Daoy (cell line): ENCODE measurements around the gene SPRR2B. TPM values are rescaled to one million over a fixed set of nuclear protein-coding genes. Genes with fewer than 3 reads are reported as not detected.
"Not testable (repeated sequence)": the region's sequence is repeated elsewhere in the genome, so short reads cannot be mapped to it uniquely, and the experiment has no call there.

Experiments used
- DNase-seq: peaks from one replicate; pipeline ENCODE4 v3.0.0-alpha.2; 2015; ENCODE audit warnings: low read depth
- total RNA-seq: library from RNA; depleted of rRNA; stranded (reverse); fragments of >200 nt; shearing (Covaris generic); gene quantifications from 2 replicates; pipeline ENCODE4 v1.2.3, GENCODE V29; 2014; rRNA removed

The SPRR2B gene
- not detected in 2 replicates for total RNA-seq

DNA sequence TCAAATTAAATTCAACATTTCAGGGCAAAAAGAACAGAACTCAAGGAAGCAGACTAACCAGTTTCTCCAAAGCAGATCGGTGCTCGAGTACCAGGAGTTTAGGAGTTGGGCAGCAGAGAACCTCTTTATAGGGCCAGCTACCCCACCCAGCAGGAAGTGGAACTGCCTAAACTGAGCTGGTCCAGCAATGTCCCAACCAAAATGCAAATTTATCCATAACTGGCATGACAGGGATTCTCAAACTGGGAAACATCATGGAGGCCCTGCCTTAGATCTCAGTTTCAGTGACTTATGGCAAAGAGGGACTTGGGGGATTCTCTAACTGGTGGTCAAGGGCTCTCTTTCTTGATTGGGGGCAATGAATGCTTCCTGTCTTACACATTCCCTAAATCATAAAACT, at the start of gene SPRR2B:
Gene SPRR2B (minus strand): TSS at position 101 of the 400 bp plus-strand sequence. CDS start 772 bp downstream, outside the sequence.
- no peak for DNase-seq

DNA sequence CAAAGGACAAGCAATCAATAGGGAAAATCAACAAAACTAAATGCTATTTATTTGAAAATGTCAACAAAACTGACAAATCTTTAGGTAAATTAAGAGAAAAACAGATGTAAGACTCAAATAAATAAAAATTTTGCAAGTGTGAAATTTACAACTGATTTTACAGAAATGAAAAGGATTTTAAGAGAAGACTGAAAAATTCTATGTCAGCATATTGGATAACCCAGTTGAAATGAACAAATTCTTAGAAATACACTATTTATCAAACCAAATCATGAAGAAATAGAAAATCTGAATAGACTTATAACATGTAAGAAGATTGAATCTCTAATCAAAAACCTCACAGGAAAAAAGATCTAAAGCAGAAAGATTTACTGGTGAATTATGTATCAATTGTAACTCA, 49.5 kb upstream of the SPRR2B start:
- DNase-seq = no peak

DNA sequence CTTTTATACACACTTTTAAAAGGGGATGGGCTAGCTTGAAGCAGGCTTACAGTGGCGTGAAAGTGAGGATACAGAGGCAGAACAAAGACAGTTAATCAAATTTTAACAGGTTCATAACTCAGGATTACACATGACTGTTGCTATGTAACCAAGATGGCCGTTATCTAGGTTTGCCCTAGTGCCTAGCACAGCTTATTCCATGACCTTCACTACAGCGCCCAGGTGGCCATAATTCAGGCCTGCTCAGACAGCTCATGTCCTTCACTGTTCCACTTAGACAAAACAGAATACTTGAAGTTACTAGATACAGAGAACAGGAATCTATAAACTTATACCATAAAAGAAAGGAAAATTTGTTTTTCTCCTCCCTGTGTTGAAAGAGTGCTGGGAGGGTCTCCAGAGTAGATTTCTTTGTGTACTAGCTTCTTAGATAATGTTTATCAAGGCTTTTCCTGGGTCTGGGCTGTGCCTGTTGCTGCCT, 48.1 kb upstream of the SPRR2B start:
- no peak for DNase-seq

DNA sequence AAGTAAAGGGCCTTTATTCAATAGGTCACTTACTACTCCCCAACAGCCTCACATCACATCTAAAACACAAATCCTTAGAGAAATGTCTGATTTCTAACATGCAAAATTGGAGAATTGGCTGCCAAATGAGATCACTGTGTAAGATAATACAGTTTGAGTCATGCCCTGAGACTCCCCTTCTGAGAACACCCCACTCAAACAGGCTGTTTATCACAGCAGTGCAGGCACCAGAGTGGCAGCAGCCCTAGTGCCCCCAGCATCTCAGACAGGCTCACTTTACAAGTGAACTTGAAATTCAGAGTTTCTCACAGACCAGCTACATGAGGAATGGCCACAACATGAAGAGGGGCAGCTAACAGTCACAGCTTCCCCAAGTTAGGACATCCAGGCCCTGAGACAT, 43.9 kb upstream of the SPRR2B start:
- peak; percentile 21 for DNase-seq

DNA sequence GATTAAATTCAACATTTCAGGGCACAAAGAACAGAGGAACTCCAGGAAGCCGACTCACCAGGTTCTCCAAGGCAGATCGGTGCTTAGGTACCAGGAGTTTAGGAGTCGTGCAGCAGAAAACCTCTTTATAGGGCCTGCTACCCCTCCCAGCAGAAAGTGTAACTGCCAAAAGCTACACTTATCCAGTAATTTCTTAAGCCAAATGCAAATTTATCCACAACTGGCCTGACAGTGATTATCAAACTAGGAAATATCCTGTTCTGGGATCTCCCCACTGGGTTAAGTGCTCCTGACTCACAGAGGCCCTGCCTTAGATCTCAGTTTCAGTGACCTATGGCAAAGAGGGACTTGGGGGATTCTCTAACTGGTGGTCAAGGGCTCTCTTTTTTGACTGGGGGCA, 42.0 kb upstream of the SPRR2B start, which contains the start of gene SPRR2F:
Gene SPRR2F (minus strand): TSS at position 101 of the 400 bp plus-strand sequence. CDS start 783 bp downstream, outside the sequence.
- DNase-seq = peak; percentile 15

DNA sequence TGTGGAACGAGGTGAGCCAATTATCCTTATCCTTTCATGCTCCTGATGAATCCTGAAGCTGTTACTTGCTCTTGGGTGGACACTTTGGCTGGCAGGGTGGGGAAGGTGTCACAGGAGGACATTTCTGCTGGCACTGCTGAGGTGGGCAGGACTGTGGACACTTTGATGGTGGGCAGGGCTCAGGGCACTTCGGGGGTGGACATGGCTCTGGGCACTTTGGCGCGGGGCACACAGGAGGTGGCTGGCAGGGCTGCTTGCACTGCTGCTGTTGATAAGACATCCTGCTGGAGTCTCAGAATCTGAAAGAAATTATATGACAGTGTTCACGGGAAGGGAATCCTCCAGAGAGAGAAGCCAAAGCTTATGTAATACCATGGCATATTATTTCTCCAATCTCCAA, 41.0 kb upstream of the SPRR2B start:
- not testable (repeated sequence) for DNase-seq

DNA sequence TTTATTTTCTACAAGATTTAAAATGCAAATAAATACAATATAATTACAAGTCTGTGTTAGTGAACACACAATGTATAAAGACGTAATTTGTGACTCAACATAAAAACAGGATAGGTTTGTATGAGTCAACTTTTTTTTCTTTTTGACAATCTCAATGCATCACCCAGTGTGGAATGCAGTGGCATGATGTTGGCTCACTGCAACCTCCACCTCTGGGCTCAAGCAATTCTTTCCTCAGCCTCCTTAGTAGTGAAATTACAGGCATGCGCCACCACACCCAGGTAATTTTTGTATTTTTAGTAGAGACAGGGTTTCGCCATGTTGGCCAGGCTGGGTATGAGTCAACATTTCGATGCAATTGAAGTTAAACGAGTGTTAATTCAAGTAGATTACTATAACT, 28.8 kb upstream of the SPRR2B start:
- peak; percentile 85 for DNase-seq

DNA sequence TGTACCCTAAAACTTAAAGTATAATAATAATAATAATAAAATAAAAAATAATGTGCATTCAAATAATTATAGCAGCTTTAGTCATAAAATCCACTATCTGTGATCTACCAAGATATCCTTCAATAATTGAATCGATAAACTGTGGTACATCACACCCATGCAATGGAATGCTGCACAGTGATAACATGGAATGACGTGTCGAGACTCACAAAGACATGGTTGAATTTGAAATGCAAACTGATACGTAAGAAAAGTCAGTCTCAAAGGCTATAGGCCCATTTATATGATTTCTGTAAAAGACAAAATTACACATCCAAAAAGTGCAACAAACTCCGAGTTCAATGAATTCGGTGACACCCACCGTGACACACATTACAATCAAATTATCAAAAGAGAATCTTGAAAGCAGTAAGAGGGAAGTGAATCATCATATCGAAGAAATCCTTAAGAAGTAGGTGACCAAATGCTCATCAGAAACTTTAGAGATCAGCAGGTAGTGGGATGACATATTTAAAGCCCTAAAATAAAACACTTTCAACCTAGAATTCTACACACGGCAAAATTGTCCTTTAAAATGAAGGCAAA, 28.1 kb upstream of the SPRR2B start:
- DNase-seq = no peak

DNA sequence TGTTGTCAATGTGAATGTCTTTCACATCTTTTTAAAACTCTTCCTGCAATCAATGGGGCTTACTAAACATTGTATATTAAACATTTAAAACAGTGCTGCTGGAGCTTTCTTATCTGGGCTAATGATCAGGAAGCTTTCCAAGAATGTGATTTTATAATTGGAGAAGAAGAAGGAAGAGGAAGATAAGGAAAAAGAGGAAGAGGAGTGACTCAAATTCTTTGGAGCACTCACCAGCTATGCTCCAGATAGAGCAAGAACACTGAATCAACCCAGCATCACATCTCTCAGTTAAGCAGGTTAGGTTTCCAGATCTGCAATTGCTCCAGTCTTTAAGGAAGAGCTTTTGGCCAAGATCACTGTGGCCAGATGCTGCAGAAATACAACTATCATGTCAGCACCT, 24.4 kb upstream of the SPRR2B start:
- no peak for DNase-seq

DNA sequence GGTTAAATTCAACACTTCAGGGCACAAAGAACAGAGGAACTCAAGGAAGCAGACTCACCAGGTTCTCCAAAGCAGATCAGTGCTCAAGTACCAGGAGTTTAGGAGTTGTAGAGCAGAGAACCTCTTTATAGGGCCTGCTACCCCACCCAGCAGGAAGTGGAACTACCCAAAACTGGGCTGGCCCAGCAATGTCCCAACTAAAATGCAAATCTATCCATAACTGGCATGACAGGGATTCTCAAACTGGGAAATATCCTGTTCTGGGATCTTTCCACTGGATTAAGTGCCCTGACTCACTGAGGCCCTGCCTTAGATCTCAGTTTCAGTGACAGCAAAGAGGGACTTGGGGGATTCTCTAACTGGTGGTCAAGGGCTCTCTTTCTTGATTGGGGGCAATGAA, 23.0 kb upstream of the SPRR2B start, which contains the start of gene SPRR2E:
Gene SPRR2E (minus strand): TSS at position 101 of the 400 bp plus-strand sequence. CDS start 775 bp downstream, outside the sequence.
- DNase-seq = no peak

DNA sequence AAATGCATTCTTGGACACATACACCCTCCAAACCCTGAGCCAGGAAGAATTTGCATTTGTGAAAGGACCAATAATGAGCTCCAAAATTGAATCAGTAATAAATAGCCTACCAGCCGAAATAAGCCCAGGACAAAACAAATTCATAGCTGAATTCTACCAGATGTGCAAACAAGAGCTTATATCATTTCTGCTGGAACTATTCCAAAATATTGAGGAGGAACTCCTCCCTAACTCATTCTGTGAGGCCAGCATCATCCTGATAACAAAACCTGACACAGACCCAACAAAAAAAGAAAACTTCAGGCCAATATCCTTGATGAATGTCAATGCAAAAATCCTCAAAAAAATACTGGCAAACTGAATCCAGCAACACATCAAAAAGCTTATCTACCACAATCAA, 16.2 kb upstream of the SPRR2B start:
- DNase-seq = no peak

DNA sequence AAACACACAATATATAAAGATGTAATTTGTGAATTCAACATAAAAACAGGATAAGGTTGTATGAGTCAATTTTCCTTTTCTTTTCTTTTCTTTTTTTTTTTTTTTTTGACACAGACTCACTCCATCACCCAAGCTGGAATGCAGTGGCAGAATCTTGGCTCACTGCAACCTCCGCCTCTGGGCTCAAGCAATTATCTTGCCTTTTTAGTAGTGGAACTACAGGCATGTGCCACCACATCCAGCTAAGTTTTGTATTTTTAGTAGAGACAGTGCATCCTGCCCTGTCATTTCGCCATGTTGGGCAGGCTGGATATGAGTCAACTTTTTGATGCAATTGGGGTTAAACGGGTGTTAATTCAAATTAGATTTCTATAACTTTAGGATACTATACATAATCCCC, 10.3 kb upstream of the SPRR2B start:
- DNase-seq = peak; percentile 61

DNA sequence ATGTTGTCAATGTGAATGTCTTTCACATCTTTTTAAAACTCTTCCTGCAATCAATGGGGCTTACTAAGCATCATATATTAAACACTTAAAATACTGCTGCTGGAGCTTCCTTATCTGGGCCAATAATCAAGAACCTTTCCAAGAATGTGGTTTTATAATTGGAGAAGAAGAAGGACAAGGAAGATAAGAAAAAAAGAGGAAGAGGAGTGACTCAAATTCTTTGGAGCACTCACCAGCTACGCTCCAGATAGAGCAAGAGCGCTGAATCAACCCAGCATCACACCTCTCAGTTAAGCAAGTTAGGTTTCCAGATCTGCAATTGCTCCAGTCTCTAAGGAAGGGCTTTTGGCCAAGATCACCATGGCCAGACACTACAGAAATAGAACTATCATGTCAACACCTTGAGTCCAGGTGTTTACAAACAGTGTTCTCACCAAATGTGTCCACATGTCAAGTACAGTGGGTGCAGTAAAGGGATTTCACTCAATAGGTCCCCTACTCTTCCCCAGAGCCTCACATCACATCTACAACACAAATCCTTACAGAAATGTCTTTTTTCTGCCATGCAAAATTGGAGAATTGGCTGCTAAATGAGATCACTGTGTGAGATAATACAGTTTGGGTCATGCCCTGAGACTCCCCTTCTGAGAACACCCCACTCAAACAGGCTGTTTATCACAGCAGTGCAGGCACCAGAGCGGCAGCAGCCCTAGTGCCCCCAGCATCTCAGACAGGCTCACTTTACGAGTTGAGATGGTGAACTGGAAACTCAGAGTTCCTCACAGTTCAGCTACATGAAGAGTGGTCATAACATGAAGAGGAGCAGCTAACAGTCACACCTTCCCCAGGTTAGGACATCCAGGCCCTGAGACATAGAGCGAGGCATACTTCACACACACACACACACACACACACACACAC, 1.7 kb upstream of the SPRR2B start:
- DNase-seq = no peak

DNA sequence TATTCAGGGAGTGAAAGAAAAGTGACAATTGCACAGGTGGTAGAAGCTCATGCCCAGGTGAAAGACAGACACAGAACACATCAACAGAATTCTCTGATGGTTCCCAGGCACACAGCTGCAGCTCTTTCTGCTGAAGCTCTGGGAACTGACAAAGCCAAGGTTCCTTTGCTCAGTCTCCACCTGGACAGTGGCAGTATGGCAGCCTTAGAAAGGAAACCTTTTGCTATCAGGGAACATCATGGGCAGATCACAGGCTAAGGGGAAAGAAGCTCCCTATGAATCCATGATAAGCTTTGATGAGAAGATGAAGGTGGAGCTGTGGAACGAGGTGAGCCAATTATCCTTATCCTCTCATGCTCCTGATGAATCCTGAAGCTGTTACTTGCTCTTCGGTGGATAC, 1.2 kb downstream of the SPRR2B start:
- DNase-seq = no peak

DNA sequence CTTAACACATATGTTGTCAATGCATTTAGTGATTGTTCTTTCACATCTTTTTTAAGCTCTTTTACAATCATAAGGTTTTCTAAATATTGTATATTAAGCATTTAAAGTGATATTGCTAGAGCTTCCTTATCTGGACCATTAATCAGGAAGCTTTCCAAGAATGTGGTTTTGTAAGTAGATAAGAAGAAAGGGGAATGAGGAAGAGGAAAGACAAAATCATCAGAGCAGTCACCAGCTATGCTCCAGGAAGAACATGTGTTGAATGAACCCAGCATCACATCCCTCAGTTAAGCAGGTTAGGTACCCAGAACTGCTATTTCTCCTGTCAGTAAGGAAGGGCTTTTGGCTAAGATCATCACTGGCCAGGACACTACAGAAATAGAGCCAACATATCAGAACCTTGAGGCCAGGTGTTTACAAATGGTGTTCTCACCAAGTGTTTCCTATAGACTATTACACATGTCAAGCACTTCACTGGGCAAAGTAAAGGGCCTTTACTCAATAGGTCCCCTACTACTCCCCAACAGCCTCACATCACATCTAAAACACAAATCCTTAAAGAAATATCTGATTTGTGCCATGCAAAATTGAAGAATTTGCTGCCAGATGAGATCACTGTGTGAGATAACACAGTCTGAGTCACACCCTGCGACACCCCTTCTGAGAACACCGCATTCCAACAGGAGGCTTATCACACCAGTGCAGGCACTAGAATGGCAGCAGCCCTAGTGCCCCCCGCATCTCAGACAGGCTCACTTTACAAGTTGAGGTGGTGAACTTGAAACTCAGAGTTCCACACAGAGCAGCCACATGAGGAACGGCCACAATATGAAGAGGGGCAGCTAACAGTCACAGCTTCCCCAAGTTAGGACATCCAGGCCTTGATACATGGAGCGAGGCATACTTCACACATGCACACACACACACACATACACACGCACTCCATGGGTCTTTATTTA, 12.3 kb downstream of the SPRR2B start:
- peak; percentile 69 for DNase-seq

DNA sequence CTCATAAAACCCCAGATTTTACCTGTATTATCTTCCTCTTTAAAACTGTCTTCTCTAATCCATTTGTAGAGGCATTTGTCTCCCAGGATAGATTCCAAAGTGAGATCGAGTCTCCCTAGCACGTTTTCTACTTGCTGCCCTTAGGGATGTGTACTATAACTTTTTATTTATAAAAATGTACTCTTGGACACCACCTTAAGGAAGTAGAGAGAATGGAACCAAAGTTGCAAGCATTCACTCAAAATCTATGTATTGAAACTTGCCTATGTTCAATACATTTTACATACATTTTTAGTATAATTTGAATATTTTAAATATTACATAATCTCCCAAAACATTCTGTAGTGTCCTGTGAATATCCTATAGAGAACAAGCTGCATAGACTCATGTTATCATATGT, 13.3 kb downstream of the SPRR2B start:
- no peak for DNase-seq

DNA sequence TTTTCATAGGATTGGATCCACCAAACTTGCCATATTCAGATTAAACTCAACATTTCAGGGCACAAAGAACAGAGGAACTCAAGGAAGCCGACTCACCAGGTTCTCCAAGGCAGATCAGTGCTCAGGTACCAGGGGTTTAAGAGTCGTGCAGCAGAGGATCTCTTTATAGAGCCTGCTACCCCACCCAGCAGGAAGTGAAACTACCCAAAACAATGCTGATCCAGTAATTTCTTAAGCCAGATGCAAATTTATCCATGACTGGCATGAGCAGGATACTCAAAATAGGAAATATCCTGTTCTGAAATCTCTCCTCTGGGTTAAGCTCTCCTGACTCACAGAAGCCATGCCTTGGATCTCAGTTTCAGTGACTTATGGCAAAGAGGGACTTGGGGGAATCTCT, 14.0 kb downstream of the SPRR2B start, which contains the start of gene SPRR2A:
Gene SPRR2A (minus strand): TSS at position 138 of the 400 bp plus-strand sequence. CDS start 777 bp downstream, outside the sequence.
- no peak for DNase-seq

DNA sequence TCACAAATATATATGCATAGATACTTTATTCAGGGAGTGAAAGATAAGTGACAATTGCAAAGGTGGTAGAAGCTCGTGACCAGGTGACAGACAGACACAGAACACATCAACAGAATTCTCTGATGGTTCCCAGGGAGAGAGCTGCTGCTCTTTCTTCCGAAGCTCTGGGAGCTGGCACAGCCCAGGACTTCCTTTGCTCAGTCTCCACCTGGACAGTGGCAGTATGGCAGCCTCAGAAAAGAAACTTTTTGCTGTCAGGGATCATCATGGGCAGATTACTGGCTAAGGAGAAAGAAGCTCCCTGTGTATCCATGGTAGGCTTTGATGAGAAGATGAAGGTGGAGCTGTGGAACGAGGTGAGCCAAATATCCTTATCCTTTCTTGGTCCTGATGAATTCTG, 15.3 kb downstream of the SPRR2B start:
- DNase-seq = not testable (repeated sequence)

DNA sequence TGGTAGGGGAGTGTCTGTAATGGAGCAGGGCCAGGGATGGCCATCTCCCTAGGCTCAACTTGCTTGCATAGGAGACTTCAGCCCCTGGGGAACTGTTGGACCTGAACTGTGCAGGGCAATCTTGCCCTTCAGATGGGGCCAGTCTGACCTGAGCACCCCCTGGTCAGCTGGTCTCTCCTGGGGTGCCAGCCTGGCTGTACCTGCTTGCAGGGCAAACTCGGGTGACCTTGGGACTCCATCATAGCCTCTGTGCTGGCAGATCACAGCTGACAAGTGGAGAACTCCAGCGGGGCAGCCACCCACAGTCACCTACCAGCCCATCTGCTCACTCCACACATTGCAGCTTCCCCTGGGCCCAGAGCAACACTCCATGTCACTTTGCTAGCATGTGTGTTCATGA, 22.2 kb downstream of the SPRR2B start:
- no peak for DNase-seq

DNA sequence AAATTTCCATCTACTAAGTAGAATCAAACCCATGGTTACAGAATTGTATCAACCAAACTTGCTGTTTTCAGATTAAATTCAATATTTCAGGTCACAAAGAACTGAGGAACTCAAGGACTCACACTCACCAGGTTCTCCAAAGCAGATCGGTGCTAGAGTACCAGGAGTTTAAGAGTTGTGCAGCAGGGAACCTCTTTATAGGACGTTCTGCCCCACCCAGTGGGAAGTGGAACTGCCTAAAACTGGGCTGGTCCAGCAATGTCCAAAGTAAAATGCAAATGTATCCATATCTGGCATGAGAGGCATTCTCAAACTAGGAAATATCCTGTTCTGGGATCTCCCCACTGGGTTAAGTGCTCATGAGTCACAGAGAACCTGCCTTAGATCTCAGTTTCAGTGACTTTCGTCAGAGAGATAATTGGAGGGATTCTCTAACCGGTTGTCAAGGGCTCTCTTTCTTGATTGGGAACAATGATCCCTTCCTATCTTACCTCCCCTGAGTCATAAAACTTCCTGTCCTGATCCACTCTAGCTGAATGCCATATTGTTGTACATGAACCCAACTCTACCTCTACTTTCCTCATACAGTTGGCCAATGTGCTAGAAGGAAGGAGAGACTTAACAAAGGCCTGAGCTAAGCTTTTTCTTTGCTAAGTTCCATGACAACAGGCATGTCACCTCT, 30.3 kb downstream of the SPRR2B start, which contains the start of gene SPRR2D:
Gene SPRR2D (minus strand): TSS at position 171 of the 682 bp plus-strand sequence. CDS start 774 bp downstream, outside the sequence.
- peak; percentile 48 for DNase-seq

DNA sequence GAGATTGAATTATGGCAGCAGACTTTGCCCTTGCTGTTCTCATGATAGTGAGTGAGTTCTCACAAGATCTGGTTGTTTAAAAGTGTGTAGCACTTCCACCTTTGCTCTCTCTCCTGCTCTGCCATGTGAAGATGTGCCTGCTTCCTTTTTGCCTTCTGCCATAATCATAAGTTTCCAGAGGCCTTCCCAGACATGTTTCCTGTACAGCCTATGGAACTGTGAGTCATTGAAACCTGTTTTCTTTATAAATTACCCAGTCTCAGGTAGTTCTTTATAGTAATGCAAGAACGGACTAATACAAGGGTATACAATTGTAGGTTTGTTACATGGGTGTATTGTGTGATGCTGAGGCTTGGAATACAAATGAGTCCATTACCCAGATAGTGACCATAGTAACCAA, 36.2 kb downstream of the SPRR2B start:
- no peak for DNase-seq
